Mesendoderm (in vitro differentiated cells): ENCODE results near the gene FBXW10.
"Not testable (repeated sequence)": the region's sequence is repeated elsewhere in the genome, so short reads cannot be mapped to it uniquely, and the experiment has no call there.

ENCODE experiments used
- DNase-seq: peaks from one replicate; pipeline ENCODE4 v3.0.0; 2013
- H2AK5ac ChIP-seq: 2 replicates; pipeline ENCODE4 v1.6.1; 2013; ENCODE audit warnings: low read length, inconsistent platforms
- H2BK120ac ChIP-seq: 2 replicates; pipeline ENCODE4 v1.6.1; 2013; ENCODE audit warnings: low read depth, mild to moderate bottlenecking, low read length, moderate library complexity, mixed read lengths
- H2BK15ac ChIP-seq: replicated peaks from 2 replicates; pipeline ENCODE4 v1.6.1; 2013; ENCODE audit warnings: low read depth, mild to moderate bottlenecking, moderate library complexity
- H2BK5ac ChIP-seq: 2 replicates; pipeline ENCODE4 v1.6.1; 2013; ENCODE audit warnings: low read length, inconsistent platforms
- H3K18ac ChIP-seq: 2 replicates; pipeline ENCODE4 v1.6.1; 2013; ENCODE audit warnings: mild to moderate bottlenecking, low read length, mixed read lengths
- H3K23ac ChIP-seq: one replicate; pipeline ENCODE4 v1.6.1; 2013; ENCODE audit warnings: low read length
- H3K27ac ChIP-seq: 2 replicates; pipeline ENCODE4 v1.5.1; 2013; ENCODE audit warnings: low read depth, mild to moderate bottlenecking, inconsistent platforms, low read length, moderate library complexity
- H3K27me3 ChIP-seq: 2 replicates; pipeline ENCODE4 v1.6.1; 2013; ENCODE audit warnings: low read length, control low read depth, mild to moderate bottlenecking, inconsistent platforms; ENCODE audit not compliant: insufficient read depth, poor library complexity
- H3K36me3 ChIP-seq: 2 replicates; pipeline ENCODE4 v1.6.1; 2013; ENCODE audit warnings: low read length, inconsistent platforms; ENCODE audit not compliant: control insufficient read depth, insufficient read depth
- H3K4ac ChIP-seq: one replicate; pipeline ENCODE4 v1.6.1; 2013; ENCODE audit warnings: low read depth, mild to moderate bottlenecking, low read length, moderate library complexity
- H3K4me1 ChIP-seq: 2 replicates; pipeline ENCODE4 v1.6.1; 2013; ENCODE audit warnings: low read depth, low read length, inconsistent platforms; ENCODE audit not compliant: control insufficient read depth
- H3K4me2 ChIP-seq: 2 replicates; pipeline ENCODE4 v1.6.1; 2013; ENCODE audit warnings: low read length
- H3K4me3 ChIP-seq: 2 replicates; pipeline ENCODE4 v1.5.1; 2013; ENCODE audit warnings: mild to moderate bottlenecking, low read length
- H3K56ac ChIP-seq: one replicate; pipeline ENCODE4 v1.6.1; 2013; ENCODE audit warnings: low read length
- H3K79me1 ChIP-seq: 2 replicates; pipeline ENCODE4 v1.6.1; 2013; ENCODE audit warnings: low read length, inconsistent platforms
- H3K79me2 ChIP-seq: 2 replicates; pipeline ENCODE4 v1.6.1; 2013; ENCODE audit warnings: mild to moderate bottlenecking, low read length; ENCODE audit not compliant: control insufficient read depth, insufficient read depth
- H3K9ac ChIP-seq: 2 replicates; pipeline ENCODE4 v1.6.1; 2013; ENCODE audit warnings: low read length, inconsistent platforms
- H4K5ac ChIP-seq: one replicate; pipeline ENCODE4 v1.6.1; 2013; ENCODE audit warnings: low read length
- H4K8ac ChIP-seq: one replicate; pipeline ENCODE4 v1.6.1; 2013; ENCODE audit warnings: low read depth, mild to moderate bottlenecking, control low read depth, low read length, moderate library complexity
- WGBS: extraction: QIAGEN DNeasy Blood & Tissue Kit; methylation state at CpG from one replicate; pipeline ENCODE4 v1.1.7; 2013; ENCODE audit warnings: low lambda C conversion rate, missing lambda C conversion rate; ENCODE audit not compliant: insufficient coverage; ENCODE audit errors: extremely low coverage; 5-methylcytosine and 5-hydroxymethylcytosine counted together

Gene FBXW10

DNA sequence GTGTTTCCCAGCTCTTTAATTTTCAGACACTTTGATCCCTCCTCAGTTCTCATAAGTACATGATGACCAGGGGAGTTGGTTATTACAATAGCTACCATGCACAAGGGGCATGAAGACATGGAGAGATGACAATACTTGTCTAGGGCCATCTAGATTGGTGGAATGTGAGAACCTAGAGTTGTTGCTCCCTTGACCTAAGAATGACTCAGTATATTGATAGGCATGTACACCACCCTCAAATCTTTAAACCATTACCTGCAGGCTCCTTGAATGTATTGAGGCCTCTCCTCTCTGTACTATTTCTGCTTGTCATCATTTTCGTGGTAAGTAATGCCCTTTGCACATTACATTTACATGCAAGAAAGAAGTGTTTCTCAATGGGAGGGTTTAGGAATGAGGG lies 20.3 kb upstream of the FBXW10 start:
- H2BK5ac ChIP-seq, H2AK5ac ChIP-seq, H3K36me3 ChIP-seq, H3K79me1 ChIP-seq, H3K4me1 ChIP-seq, H3K27ac ChIP-seq, H2BK15ac ChIP-seq, H3K4ac ChIP-seq, H3K4me3 ChIP-seq, H3K9ac ChIP-seq, H4K8ac ChIP-seq, H3K27me3 ChIP-seq, H3K56ac ChIP-seq, H2BK120ac ChIP-seq, H3K18ac ChIP-seq, H4K5ac ChIP-seq, H3K23ac ChIP-seq, H3K79me2 ChIP-seq, H3K4me2 ChIP-seq, DNase-seq: not testable (repeated sequence)
- no CpG with 5 or more reads among the region's 1 CpG for WGBS

DNA sequence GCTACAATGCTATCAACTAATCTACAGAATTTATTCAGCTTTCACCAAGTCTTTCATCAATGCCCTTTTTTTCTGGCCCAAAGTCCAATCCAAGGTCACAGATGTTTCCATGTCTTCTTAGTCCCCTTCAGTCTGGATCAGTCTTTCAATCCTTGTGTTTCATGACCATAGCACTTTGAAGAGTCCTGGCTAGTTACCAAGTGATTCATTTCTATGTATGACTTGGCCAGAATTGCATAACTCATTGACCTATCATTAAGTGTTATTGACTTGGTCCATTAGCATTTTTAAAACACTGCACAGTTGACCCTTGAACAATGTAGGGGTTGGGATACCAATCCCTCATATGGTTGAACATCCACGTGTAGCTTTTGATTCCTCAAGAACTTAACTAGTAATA lies 11.4 kb upstream of the FBXW10 start:
- not testable (repeated sequence) for H3K79me2 ChIP-seq, H3K4me1 ChIP-seq, H2BK120ac ChIP-seq, H3K4me3 ChIP-seq, H3K27me3 ChIP-seq, H3K18ac ChIP-seq, H4K8ac ChIP-seq, H3K4me2 ChIP-seq, H2AK5ac ChIP-seq, H2BK15ac ChIP-seq, H4K5ac ChIP-seq, H3K27ac ChIP-seq, H3K56ac ChIP-seq, H3K36me3 ChIP-seq, H3K23ac ChIP-seq, H2BK5ac ChIP-seq, H3K9ac ChIP-seq, DNase-seq, H3K4ac ChIP-seq, H3K79me1 ChIP-seq
- whole genome bisulfite sequencing = no CpG with 5 or more reads among the region's 1 CpG

DNA sequence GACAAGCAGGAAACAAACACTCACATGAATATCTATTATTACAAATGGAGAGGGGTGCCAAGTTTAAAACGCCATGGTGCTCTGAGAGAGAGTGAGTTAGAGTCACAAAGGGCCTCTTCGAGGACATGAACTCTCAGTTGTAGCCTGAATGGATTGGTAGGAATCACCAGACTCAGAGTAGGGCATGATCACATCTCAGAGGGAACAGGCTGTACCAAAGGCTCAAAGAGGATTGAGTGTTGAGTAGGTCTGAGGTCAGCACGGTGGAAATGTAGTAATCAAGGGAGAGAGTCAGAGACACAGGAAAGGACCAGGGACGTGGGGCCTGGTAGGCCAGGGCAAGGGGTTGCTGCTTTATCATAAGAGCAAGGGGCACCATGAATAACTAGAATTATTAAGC lies 10.5 kb upstream of the FBXW10 start:
- H3K79me1 ChIP-seq, H2BK15ac ChIP-seq: not testable (repeated sequence)
- WGBS = no CpG with 5 or more reads among the region's 4 CpGs

DNA sequence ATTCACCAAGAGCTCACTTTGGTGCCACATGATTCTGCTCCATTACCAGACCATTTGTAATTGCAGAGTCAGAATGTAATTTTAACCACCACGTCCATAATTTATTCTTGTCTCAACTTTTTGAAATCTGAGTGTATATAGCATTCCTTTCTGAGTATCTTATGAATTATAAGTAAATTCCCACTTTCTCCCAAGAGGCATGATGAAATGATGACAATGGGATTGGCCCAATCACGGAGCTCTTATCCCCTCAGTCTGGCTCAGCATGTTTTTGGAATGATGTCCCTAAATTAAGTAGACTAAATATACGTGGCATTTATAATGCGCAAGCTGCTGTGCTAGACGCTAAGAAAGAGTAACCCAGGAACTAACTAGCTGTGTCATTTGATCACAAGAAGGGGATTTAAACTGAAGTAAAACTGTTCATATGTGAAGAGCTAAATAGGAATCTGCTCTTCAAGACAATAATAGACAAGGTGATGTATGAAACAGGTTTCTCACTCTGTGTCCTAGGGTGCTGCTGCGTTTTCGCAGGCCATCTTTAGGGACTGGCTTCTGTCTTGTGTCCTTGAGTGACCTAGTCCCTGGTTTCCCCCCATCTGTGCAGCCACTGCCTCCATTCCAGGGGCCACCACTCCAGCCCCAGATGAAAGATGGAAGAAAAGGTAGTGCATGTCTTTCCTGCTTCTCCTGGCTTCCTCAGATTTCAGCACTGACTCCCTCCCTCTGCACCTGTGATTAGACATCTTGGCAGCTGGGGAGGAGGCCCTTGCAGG lies 4.0 kb upstream of the FBXW10 start:
- not testable (repeated sequence) for H3K4me2 ChIP-seq, H2BK15ac ChIP-seq, DNase-seq, H2BK5ac ChIP-seq, H3K56ac ChIP-seq, H3K9ac ChIP-seq, H3K27ac ChIP-seq, H3K36me3 ChIP-seq, H3K4me3 ChIP-seq, H2AK5ac ChIP-seq, H4K5ac ChIP-seq, H3K23ac ChIP-seq, H3K4me1 ChIP-seq, H3K27me3 ChIP-seq, H3K18ac ChIP-seq, H4K8ac ChIP-seq, H2BK120ac ChIP-seq, H3K4ac ChIP-seq, H3K79me2 ChIP-seq, H3K79me1 ChIP-seq
- no CpG with 5 or more reads among the region's 7 CpGs for WGBS

More for the DNA sequence above, 10.5 kb upstream of the FBXW10 start:
- H2BK5ac ChIP-seq, H2BK120ac ChIP-seq, H4K8ac ChIP-seq, DNase-seq, H3K9ac ChIP-seq, H3K4me2 ChIP-seq, H3K4me1 ChIP-seq, H3K18ac ChIP-seq, H3K27ac ChIP-seq, H2AK5ac ChIP-seq, H3K4ac ChIP-seq, H3K56ac ChIP-seq, H3K4me3 ChIP-seq, H3K27me3 ChIP-seq, H3K36me3 ChIP-seq, H4K5ac ChIP-seq, H3K23ac ChIP-seq, H3K79me2 ChIP-seq: not testable (repeated sequence)

DNA sequence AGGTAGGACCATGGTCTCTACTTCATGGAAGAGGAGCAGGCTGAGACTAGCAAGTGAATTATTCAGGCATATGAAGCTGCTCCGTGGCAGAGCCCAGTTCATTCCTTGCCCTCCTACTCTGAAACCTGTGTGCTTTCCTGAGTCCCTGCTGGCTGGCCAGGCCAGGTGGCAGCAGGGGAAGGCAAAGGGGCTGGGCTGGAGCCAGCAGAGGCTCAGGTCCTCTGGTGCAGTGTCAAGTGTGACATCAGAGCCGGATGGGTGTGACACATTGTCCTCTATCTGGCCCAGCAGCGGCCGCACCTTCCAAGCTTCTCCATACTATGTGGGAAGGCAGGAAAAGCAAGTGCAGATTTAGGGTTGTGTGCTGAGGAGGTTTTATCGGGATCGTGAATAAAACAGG lies 2.6 kb upstream of the FBXW10 start:
- H2BK120ac ChIP-seq, DNase-seq, H3K36me3 ChIP-seq, H3K27me3 ChIP-seq, H3K56ac ChIP-seq, H3K27ac ChIP-seq, H3K18ac ChIP-seq, H3K4me2 ChIP-seq, H2BK5ac ChIP-seq, H3K9ac ChIP-seq, H4K5ac ChIP-seq, H3K4ac ChIP-seq, H3K23ac ChIP-seq, H3K4me1 ChIP-seq, H3K4me3 ChIP-seq, H2BK15ac ChIP-seq, H3K79me1 ChIP-seq, H3K79me2 ChIP-seq, H2AK5ac ChIP-seq, H4K8ac ChIP-seq: not testable (repeated sequence)
- WGBS = no CpG with 5 or more reads among the region's 6 CpGs

DNA sequence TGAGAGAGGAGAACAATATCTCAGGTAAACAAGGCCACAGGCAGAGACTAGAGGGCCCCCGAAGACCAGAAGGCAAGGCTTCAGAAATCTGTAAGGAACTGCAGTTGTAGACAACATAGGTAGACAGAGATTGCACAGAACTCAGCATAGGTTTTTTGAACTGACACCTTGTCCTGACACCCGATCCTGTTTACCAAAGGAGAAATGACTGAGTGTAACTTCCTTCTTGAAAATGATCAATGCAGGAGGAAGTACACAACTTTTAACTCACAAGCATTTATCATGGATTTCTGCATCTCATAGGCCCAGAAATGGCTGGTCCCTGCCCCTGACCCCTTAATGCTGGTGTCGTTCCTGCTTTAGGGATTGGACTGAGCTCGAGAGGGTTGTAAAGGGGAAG lies 872 bp downstream of the FBXW10 start:
- H2BK120ac ChIP-seq, H3K18ac ChIP-seq, H2BK15ac ChIP-seq, H3K4me3 ChIP-seq, H3K23ac ChIP-seq, H3K79me1 ChIP-seq, H3K4ac ChIP-seq, H3K27me3 ChIP-seq, H4K8ac ChIP-seq, H3K4me2 ChIP-seq, H3K9ac ChIP-seq, H2AK5ac ChIP-seq, H2BK5ac ChIP-seq, H3K4me1 ChIP-seq, H3K36me3 ChIP-seq, H3K56ac ChIP-seq, H3K27ac ChIP-seq, H4K5ac ChIP-seq, H3K79me2 ChIP-seq, DNase-seq: not testable (repeated sequence)
- WGBS = no CpG with 5 or more reads among the region's 4 CpGs
